ENCODE data around the gene GP5. TPM values are rescaled to one million over a fixed set of nuclear protein-coding genes. Genes with fewer than 3 reads are reported as not detected.

The GP5 gene
- total RNA-seq, 4 donors from 2014 or later = not detected

GRCh38 chr3:194440756-194441155 lies 41.7 kb upstream of the GP5 start:
- H3K4me3 ChIP-seq = no peak overlapping the region
- TF ChIP-seq, protein P1, sequence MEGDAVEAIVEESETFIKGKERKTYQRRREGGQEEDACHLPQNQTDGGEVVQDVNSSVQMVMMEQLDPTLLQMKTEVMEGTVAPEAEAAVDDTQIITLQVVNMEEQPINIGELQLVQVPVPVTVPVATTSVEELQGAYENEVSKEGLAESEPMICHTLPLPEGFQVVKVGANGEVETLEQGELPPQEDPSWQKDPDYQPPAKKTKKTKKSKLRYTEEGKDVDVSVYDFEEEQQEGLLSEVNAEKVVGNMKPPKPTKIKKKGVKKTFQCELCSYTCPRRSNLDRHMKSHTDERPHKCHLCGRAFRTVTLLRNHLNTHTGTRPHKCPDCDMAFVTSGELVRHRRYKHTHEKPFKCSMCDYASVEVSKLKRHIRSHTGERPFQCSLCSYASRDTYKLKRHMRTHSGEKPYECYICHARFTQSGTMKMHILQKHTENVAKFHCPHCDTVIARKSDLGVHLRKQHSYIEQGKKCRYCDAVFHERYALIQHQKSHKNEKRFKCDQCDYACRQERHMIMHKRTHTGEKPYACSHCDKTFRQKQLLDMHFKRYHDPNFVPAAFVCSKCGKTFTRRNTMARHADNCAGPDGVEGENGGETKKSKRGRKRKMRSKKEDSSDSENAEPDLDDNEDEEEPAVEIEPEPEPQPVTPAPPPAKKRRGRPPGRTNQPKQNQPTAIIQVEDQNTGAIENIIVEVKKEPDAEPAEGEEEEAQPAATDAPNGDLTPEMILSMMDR (IDR thresholded peaks at IDR 0.05) = no peak
- TF ChIP-seq POLR2A (IDR thresholded peaks at IDR 0.05) = no peak
- DNase-seq = no peak
- peaks cover 0 to 67% (median 0%) of the 10 kb centered on the region in 3 donors for H3K36me3 ChIP-seq
- H3K27me3 ChIP-seq = no peaks in the 10 kb centered on the region
- no peak overlapping the region for H3K27ac ChIP-seq
- H3K4me1 ChIP-seq = no peaks in the 10 kb centered on the region
- no peaks in the 10 kb centered on the region for H3K9me3 ChIP-seq

DNA sequence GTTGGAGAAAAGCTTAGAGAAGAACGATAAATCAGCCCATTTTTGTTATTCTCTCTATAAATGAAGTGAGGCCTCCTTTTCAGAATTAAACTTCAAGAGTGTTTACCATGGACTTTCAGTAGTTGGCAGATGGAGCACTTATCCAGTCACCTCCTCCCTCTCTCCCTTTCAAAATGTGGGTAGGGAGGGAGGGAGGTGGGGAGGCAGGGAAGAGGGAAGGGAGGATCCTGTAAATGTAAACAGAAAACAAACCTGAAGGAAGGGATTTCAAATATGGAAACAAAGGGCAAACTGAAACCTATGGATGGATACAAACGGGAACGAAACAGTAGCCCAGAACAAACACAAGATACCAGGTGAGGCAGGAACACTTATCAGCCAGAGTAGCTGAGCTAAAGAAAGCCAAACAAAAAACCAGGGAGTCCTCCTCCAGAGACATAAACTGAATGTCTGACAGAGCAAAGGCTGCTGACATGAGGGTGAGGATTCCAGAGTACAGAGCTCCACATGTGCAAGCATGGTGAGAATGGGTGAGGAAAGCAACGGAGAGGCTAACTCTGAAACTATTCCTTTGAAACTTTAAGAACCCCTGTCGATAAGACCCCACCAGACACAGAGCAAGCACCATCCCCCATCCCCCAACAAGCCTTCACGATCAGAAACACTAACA lies 41.0 kb upstream of the GP5 start:
- no peak overlapping the region for H3K27ac ChIP-seq
- H3K4me3 ChIP-seq = no peak overlapping the region
- H3K4me1 ChIP-seq = no peaks in the 10 kb centered on the region
- TF ChIP-seq, protein P1 (IDR thresholded peaks at IDR 0.05) = no peak
- TF ChIP-seq POLR2A (IDR thresholded peaks at IDR 0.05) = no peak
- H3K36me3 ChIP-seq = peaks cover 0 to 67% (median 0%) of the 10 kb centered on the region in 3 donors
- no peaks in the 10 kb centered on the region for H3K9me3 ChIP-seq
- DNase-seq = no peak
- no peaks in the 10 kb centered on the region for H3K27me3 ChIP-seq

GRCh38 chr3:194434503-194434902 lies 35.4 kb upstream of the GP5 start:
- Histone ChIP-seq H3K4me1 (no peaks in the 10 kb centered on the region), H3K36me3 (peaks cover 0 to 90% (median 0%) of the 10 kb centered on the region in 3 donors), H3K9me3 (no peaks in the 10 kb centered on the region), H3K27me3 (no peaks in the 10 kb centered on the region), H3K27ac (no peak overlapping the region), H3K4me3 (no peak overlapping the region)
- TF ChIP-seq, protein P1 (IDR thresholded peaks at IDR 0.05) = no peak
- TF ChIP-seq POLR2A (IDR thresholded peaks at IDR 0.05) = no peak
- DNase-seq = no peak

DNA sequence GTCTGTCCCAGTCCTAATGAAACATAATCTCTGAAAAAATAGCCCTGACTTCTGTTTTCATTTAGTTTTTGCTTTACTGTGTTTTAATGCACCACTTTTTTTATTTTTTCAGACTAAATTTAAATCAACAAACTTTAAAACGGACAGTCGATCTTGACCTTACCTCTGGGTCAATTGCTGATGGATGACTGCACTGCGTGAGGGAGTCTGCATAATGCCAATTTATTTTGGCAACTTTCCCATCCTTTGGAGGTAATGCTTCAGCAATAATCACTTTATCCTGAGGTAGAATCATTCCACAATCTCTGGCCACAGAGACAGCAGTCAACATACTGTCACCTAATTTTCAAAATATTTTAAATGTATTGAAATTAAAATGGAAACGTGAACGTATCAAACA lies 32.5 kb upstream of the GP5 start:
- Histone ChIP-seq H3K4me3 (no peak overlapping the region), H3K4me1 (no peaks in the 10 kb centered on the region), H3K36me3 (peaks cover 0 to 82% (median 0%) of the 10 kb centered on the region in 3 donors), H3K9me3 (no peaks in the 10 kb centered on the region), H3K27ac (no peak overlapping the region), H3K27me3 (no peaks in the 10 kb centered on the region)
- DNase-seq = no peak
- TF ChIP-seq, protein P1 (IDR thresholded peaks at IDR 0.05) = no peak
- TF ChIP-seq POLR2A (IDR thresholded peaks at IDR 0.05) = no peak

DNA sequence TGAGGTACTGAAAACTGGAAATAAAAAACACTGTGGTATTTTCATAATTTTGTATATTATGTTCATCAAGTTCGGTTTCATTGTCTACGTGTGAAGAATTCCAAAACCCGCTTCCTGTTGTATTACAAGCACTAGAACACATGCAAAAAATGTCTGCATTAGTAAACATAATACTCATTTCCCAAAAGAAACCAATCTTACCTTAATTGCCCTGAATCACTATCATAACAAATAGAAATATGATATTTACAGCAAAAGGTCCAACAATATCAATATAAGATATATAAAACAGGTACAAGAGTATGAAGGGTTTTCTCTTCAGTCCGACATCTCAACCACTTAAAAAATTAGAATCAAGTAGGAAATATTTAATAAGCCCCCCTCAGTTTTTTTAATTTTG lies 26.3 kb upstream of the GP5 start:
- H3K36me3 ChIP-seq = peaks cover 0 to 62% (median 0%) of the 10 kb centered on the region in 3 donors

More for the DNA sequence above, 26.3 kb upstream of the GP5 start:
- H3K4me3 ChIP-seq = no peak overlapping the region
- no peaks in the 10 kb centered on the region for H3K4me1 ChIP-seq
- no peaks in the 10 kb centered on the region for H3K27me3 ChIP-seq
- H3K27ac ChIP-seq = no peak overlapping the region
- TF ChIP-seq POLR2A (IDR thresholded peaks at IDR 0.05) = no peak
- TF ChIP-seq, protein P1 (IDR thresholded peaks at IDR 0.05) = no peak
- no peak for DNase-seq
- no peaks in the 10 kb centered on the region for H3K9me3 ChIP-seq
